Cardiac muscle cell (in vitro differentiated cells and primary cell): ENCODE data around the gene MGAT5B. TPM values are rescaled to one million over a fixed set of nuclear protein-coding genes. Genes with fewer than 3 reads are reported as not detected.

Experiments
- DNase-seq, 2 donors: peaks; one replicate each; pipeline versions ENCODE4 v3.0.0 to v3.0.0-alpha.2; 2010 to 2017; ENCODE audit warnings: low read depth in 1 of 2, low spot score in 1 of 2
- H3K27ac ChIP-seq: fragments of 200-600 bp; sonication (generic); 2 replicates; pipeline ENCODE4 v1.5.1; 2016
- H3K27me3 ChIP-seq: fragments of 200-600 bp; sonication (generic); 2 replicates; pipeline ENCODE4 v1.6.0; 2016; ENCODE audit warnings: control low read depth
- H3K36me3 ChIP-seq: fragments of 200-600 bp; sonication (generic); 2 replicates; pipeline ENCODE4 v1.5.1; 2016; ENCODE audit warnings: control low read depth
- H3K4me1 ChIP-seq: fragments of 200-600 bp; sonication (generic); 2 replicates; pipeline ENCODE4 v1.8.1; 2017; ENCODE audit warnings: low read depth, mild to moderate bottlenecking, mixed run types
- H3K4me3 ChIP-seq: fragments of 200-600 bp; sonication (generic); 2 replicates; pipeline ENCODE4 v1.5.1; 2016; ENCODE audit warnings: mild to moderate bottlenecking
- H3K9me3 ChIP-seq: fragments of 200-600 bp; sonication (generic); 2 replicates; pipeline ENCODE4 v1.5.1; 2017; ENCODE audit warnings: low read depth, mild to moderate bottlenecking, control low read depth
- polyA plus RNA-seq: library from polyadenylated mRNA; unstranded; fragments of >200 nt; fragmentation: Nextera tagmentation; extraction: Ambion mirVana; gene quantifications from 2 replicates; pipeline ENCODE4 v1.2.1, GENCODE V29; 2016
- total RNA-seq: library from RNA; depleted of rRNA; stranded (reverse); fragments of >200 nt; gene quantifications from 2 replicates; pipeline ENCODE4 v1.2.3, GENCODE V29; 2016
- TF ChIP-seq, protein P1 (sequence below): IDR thresholded peaks from 2 replicates; pipeline ENCODE4 v1.5.1; 2012; ENCODE audit warnings: low read depth, mild to moderate bottlenecking, low read length

Gene MGAT5B
- total and polyA plus RNA-seq, 2 experiments from 2014 or later, result 0.48 to 0.86 TPM

DNA sequence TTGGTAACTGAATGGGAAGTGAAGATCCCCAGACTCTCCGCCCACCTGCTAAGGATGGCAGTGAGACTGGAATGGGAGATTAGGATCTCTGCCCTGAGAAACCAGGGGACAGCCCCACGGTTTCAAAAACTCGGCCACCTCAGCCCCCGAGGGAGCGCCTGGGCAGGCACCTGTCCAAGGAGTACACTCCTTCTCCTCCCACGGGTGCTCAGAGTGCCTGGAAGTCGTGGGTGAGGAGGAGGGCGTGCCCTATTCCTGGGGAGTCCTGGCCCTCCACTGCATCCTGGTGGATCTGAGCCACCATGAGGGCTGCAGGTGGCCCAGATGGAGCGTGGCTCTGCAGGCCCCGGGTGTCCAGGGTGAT, 78.5 kb downstream of the MGAT5B start:
- TF ChIP-seq, protein P1, sequence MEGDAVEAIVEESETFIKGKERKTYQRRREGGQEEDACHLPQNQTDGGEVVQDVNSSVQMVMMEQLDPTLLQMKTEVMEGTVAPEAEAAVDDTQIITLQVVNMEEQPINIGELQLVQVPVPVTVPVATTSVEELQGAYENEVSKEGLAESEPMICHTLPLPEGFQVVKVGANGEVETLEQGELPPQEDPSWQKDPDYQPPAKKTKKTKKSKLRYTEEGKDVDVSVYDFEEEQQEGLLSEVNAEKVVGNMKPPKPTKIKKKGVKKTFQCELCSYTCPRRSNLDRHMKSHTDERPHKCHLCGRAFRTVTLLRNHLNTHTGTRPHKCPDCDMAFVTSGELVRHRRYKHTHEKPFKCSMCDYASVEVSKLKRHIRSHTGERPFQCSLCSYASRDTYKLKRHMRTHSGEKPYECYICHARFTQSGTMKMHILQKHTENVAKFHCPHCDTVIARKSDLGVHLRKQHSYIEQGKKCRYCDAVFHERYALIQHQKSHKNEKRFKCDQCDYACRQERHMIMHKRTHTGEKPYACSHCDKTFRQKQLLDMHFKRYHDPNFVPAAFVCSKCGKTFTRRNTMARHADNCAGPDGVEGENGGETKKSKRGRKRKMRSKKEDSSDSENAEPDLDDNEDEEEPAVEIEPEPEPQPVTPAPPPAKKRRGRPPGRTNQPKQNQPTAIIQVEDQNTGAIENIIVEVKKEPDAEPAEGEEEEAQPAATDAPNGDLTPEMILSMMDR, result no peak
- no peak overlapping the region for H3K4me3 ChIP-seq
- no peaks in the 10 kb centered on the region for H3K4me1 ChIP-seq
- H3K27me3 ChIP-seq, result no peaks in the 10 kb centered on the region
- no peaks in the 10 kb centered on the region for H3K36me3 ChIP-seq
- no peaks in the 10 kb centered on the region for H3K9me3 ChIP-seq
- H3K27ac ChIP-seq, result no peak overlapping the region
- no peak for DNase-seq

DNA sequence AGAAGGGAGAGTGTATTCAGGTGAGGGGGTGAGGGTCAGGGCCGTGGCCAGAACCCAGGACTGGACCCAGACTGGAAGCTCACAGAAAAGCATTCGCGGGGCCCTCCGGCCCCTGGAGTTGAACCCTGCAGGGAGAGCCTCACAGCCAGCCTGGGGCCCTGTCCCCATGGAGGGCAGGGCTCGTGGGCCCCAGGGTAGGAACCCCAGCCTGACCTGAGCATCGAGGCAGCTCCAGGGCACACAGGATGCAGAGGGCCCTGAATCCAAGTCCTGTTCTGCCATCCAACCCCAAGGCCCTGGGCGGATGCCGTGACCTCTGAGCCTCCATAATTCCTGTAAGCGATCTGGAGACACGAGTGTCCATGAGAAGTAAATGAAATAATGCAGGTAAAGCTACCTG, 79.1 kb downstream of the MGAT5B start:
- no peaks in the 10 kb centered on the region for H3K9me3 ChIP-seq
- H3K36me3 ChIP-seq, result no peaks in the 10 kb centered on the region
- H3K27ac ChIP-seq, result no peak overlapping the region
- H3K4me3 ChIP-seq, result no peak overlapping the region
- H3K27me3 ChIP-seq, result no peaks in the 10 kb centered on the region
- TF ChIP-seq, protein P1, result no peak
- no peaks in the 10 kb centered on the region for H3K4me1 ChIP-seq
- no peak for DNase-seq

GRCh38 chr17:76947771-76948170, 79.6 kb downstream of the MGAT5B start:
- Histone ChIP-seq H3K27me3 (no peaks in the 10 kb centered on the region), H3K36me3 (no peaks in the 10 kb centered on the region), H3K4me3 (no peak overlapping the region), H3K9me3 (no peaks in the 10 kb centered on the region), H3K27ac (no peak overlapping the region), H3K4me1 (no peaks in the 10 kb centered on the region)
- no peak for DNase-seq
- TF ChIP-seq, protein P1, result no peak

GRCh38 chr17:76948301-76948700, 80.1 kb downstream of the MGAT5B start:
- Histone ChIP-seq H3K36me3 (no peaks in the 10 kb centered on the region), H3K27ac (no peak overlapping the region), H3K4me1 (no peaks in the 10 kb centered on the region), H3K27me3 (no peaks in the 10 kb centered on the region), H3K4me3 (no peak overlapping the region), H3K9me3 (no peaks in the 10 kb centered on the region)
- no peak for DNase-seq
- TF ChIP-seq, protein P1, result no peak

DNA sequence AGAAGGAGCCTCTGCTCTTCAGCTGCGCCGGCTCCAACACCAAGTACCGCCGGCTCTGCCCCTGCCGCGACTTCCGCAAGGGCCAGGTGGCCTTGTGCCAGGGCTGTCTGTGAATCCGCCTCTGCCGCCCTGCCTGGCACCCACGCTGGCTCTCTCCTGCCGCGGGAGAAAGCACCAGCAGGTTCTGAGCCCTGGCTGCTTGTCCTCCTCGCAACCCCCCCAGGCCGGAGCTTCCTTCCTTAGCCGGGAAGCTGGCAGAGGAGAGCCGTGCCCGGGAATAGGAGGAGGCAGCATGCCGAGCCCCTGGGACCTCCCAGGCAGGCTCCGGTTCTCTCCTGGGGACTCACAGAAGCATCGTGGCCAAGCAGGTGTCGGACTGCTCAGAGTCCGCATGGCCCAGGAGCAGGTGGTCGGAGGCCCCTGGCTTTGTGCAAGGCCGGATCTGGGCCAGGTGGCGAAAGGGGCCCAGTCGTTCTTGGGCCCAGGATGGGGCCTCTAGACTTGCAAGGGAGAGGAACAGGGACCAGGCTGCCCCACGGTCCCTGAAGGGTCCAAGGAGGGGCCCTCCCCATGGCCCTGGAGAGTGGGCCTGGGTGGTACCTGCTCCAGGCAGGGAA, 80.6 kb downstream of the MGAT5B start:
- H3K27me3 ChIP-seq, result no peaks in the 10 kb centered on the region
- no peaks in the 10 kb centered on the region for H3K4me1 ChIP-seq
- TF ChIP-seq, protein P1, result no peak
- H3K4me3 ChIP-seq, result no peak overlapping the region
- H3K9me3 ChIP-seq, result no peaks in the 10 kb centered on the region
- H3K36me3 ChIP-seq, result no peaks in the 10 kb centered on the region
- no peak overlapping the region for H3K27ac ChIP-seq
- no peak for DNase-seq
